GM18868 (cell line): ENCODE measurements around the gene TAS1R1.

Experiments
- ATAC-seq: cut with Tn5 transposase; IDR thresholded peaks from one replicate; pipeline ENCODE4 v1.9.1; 2021; ENCODE audit warnings: mild to moderate bottlenecking, moderate library complexity; ENCODE audit not compliant: unreplicated experiment

The TAS1R1 gene

GRCh38 chr1:6602669-6603237, 47.6 kb downstream of the TAS1R1 start, which contains the start of gene KLHL21:
Gene KLHL21, minus strand, starts transcription at chr1:6602869. Its CDS starts 52 bp downstream, at chr1:6602817.
- ATAC-seq = peak; percentile 55

- peak; percentile 20 for ATAC-seq
Observed at GRCh38 chr1:6603238-6603914, 48.3 kb downstream of the TAS1R1 start.

- no peak for ATAC-seq
Observed at GRCh38 chr1:6603915-6604558, 48.9 kb downstream of the TAS1R1 start.

GRCh38 chr1:6612641-6613360, 57.7 kb downstream of the TAS1R1 start:
- peak; percentile 42 for ATAC-seq

- ATAC-seq = peak; percentile 89
Observed at GRCh38 chr1:6613361-6614018, 58.4 kb downstream of the TAS1R1 start, which contains the start of gene PHF13. Gene PHF13, plus strand, starts transcription at chr1:6613731. Its CDS starts 336 bp downstream, at chr1:6614067.

GRCh38 chr1:6614019-6614928, 59.2 kb downstream of the TAS1R1 start:
- no peak for ATAC-seq

- no peak for ATAC-seq
Observed at GRCh38 chr1:6614929-6615785, 60.0 kb downstream of the TAS1R1 start.

- no peak for ATAC-seq
Observed at GRCh38 chr1:6619045-6619444, 63.9 kb downstream of the TAS1R1 start.

GRCh38 chr1:6621429-6622391, 66.6 kb downstream of the TAS1R1 start:
- no peak for ATAC-seq

- ATAC-seq = no peak
Observed at GRCh38 chr1:6622396-6623152, 67.5 kb downstream of the TAS1R1 start.

- ATAC-seq = no peak
Observed at GRCh38 chr1:6623269-6623965, 68.3 kb downstream of the TAS1R1 start.

- ATAC-seq = peak; percentile 83
Observed at GRCh38 chr1:6624710-6625583, 69.8 kb downstream of the TAS1R1 start, which contains the start of gene THAP3. Gene THAP3, plus strand, starts transcription at chr1:6624868. Its CDS starts 351 bp downstream, at chr1:6625219.

- peak; percentile 7 for ATAC-seq
Observed at GRCh38 chr1:6625584-6626149, 70.6 kb downstream of the TAS1R1 start.

GRCh38 chr1:6627031-6627430, 71.9 kb downstream of the TAS1R1 start:
- ATAC-seq = no peak
